WTC11 (cell line): ENCODE results near the gene SPART. TPM values are rescaled to one million over a fixed set of nuclear protein-coding genes. Genes with fewer than 3 reads are reported as not detected.

ENCODE experiments used
- CDX4 ChIP-seq: fragments of 250-450 bp; sonication (Bioruptor Pico); IDR thresholded peaks from 2 replicates; pipeline ENCODE4 v1.9.0; 2021; ENCODE audit warnings: moderate library complexity, mild to moderate bottlenecking, inconsistent platforms, borderline replicate concordance
- CREB1 ChIP-seq: sonication (generic); formaldehyde crosslinking; IDR thresholded peaks from 2 replicates; pipeline ENCODE4 v1.8.0; 2023; ENCODE audit warnings: mild to moderate bottlenecking, missing genetic modification reagents
- CREM ChIP-seq: sonication (generic); formaldehyde crosslinking; IDR thresholded peaks from 2 replicates; pipeline ENCODE4 v1.8.1; 2022; ENCODE audit warnings: mild to moderate bottlenecking, missing genetic modification reagents, moderate library complexity
- FOXK1 ChIP-seq: sonication (generic); formaldehyde crosslinking; IDR thresholded peaks from 2 replicates; pipeline ENCODE4 v1.8.0; 2022; ENCODE audit warnings: mild to moderate bottlenecking, moderate library complexity, missing genetic modification reagents
- GABPB1 ChIP-seq: sonication (generic); formaldehyde crosslinking; IDR thresholded peaks from 2 replicates; pipeline ENCODE4 v1.8.1; 2023; ENCODE audit warnings: mild to moderate bottlenecking, missing genetic modification reagents
- GTF2I ChIP-seq: fragments of 250-450 bp; sonication (Bioruptor Pico); conservative IDR thresholded peaks from 2 replicates; pipeline ENCODE4 v1.4.0; 2021; ENCODE audit warnings: mild to moderate bottlenecking
- HMGA2 ChIP-seq: fragments of 250-450 bp; sonication (Bioruptor Pico); IDR thresholded peaks from 2 replicates; pipeline ENCODE4 v1.4.0; 2021; ENCODE audit warnings: mild to moderate bottlenecking, moderate library complexity
- IRF2 ChIP-seq: sonication (generic); formaldehyde crosslinking; IDR thresholded peaks from 2 replicates; pipeline ENCODE4 v1.8.0; 2022; ENCODE audit warnings: low read depth, missing genetic modification reagents, borderline replicate concordance
- JAZF1 ChIP-seq: fragments of 250-450 bp; sonication (Bioruptor Pico); IDR thresholded peaks from 2 replicates; pipeline ENCODE4 v1.9.0; 2021; ENCODE audit warnings: moderate library complexity, mild to moderate bottlenecking, inconsistent platforms
- JUN ChIP-seq: sonication (generic); formaldehyde crosslinking; IDR thresholded peaks from 2 replicates; pipeline ENCODE4 v1.8.0; 2023; ENCODE audit warnings: mild to moderate bottlenecking, missing genetic modification reagents
- NFYB ChIP-seq: sonication (generic); formaldehyde crosslinking; conservative IDR thresholded peaks from 2 replicates; pipeline ENCODE4 v1.8.0; 2022; ENCODE audit warnings: low read depth, missing genetic modification reagents
- NR1H2 ChIP-seq: sonication (generic); formaldehyde crosslinking; IDR thresholded peaks from 2 replicates; pipeline ENCODE4 v1.9.0; 2021; ENCODE audit warnings: mild to moderate bottlenecking, moderate library complexity, missing genetic modification reagents
- PRDM15 ChIP-seq: sonication (generic); formaldehyde crosslinking; IDR thresholded peaks from 2 replicates; pipeline ENCODE4 v1.8.0; 2022; ENCODE audit warnings: missing genetic modification reagents
- PRRX2 ChIP-seq: fragments of 250-450 bp; sonication (Bioruptor Pico); IDR thresholded peaks from 2 replicates; pipeline ENCODE4 v1.8.0; 2021; ENCODE audit warnings: mild to moderate bottlenecking
- SMAD3 ChIP-seq: sonication (generic); formaldehyde crosslinking; IDR thresholded peaks from 2 replicates; pipeline ENCODE4 v1.8.0; 2022; ENCODE audit warnings: missing genetic modification reagents, mild to moderate bottlenecking, borderline replicate concordance
- TEAD1 ChIP-seq: sonication (generic); formaldehyde crosslinking; IDR thresholded peaks from 2 replicates; pipeline ENCODE4 v1.8.0; 2022; ENCODE audit warnings: mild to moderate bottlenecking, missing genetic modification reagents
- ZBTB21 ChIP-seq: sonication (generic); formaldehyde crosslinking; IDR thresholded peaks from 2 replicates; pipeline ENCODE4 v1.8.1; 2023; ENCODE audit warnings: mild to moderate bottlenecking, missing genetic modification reagents, borderline replicate concordance
- ZNF121 ChIP-seq: sonication (generic); formaldehyde crosslinking; IDR thresholded peaks from 2 replicates; pipeline ENCODE4 v1.8.0; 2023; ENCODE audit warnings: missing genetic modification reagents
- ZNF423 ChIP-seq: fragments of 250-450 bp; sonication (Bioruptor Pico); IDR thresholded peaks from 2 replicates; pipeline ENCODE4 v2.1.2; 2022; ENCODE audit warnings: mild to moderate bottlenecking, moderate library complexity
- ZNF512 ChIP-seq: sonication (generic); formaldehyde crosslinking; IDR thresholded peaks from 2 replicates; pipeline ENCODE4 v1.8.1; 2022; ENCODE audit warnings: missing genetic modification reagents, borderline replicate concordance
- total RNA-seq: library from RNA; stranded (reverse); gene quantifications from 3 replicates; pipeline ENCODE4 v1.2.3, GENCODE V29; 2021
- TF ChIP-seq, protein P1 (sequence below): fragments of 250-450 bp; sonication (Bioruptor Pico); IDR thresholded peaks from 2 replicates; pipeline ENCODE4 v2.1.2; 2022; ENCODE audit warnings: mild to moderate bottlenecking, moderate library complexity
- TF ChIP-seq, protein P2 (sequence below): sonication (generic); formaldehyde crosslinking; IDR thresholded peaks from 2 replicates; pipeline ENCODE4 v1.8.1; 2023; ENCODE audit warnings: mild to moderate bottlenecking, missing genetic modification reagents, moderate library complexity
- TF ChIP-seq, protein P3 (sequence below): fragments of 250-450 bp; sonication (Bioruptor Pico); IDR thresholded peaks from 2 replicates; pipeline ENCODE4 v1.9.0; 2021; ENCODE audit warnings: mild to moderate bottlenecking
- TF ChIP-seq, protein P4 (sequence below): sonication (generic); formaldehyde crosslinking; IDR thresholded peaks from 2 replicates; pipeline ENCODE4 v1.8.0; 2023; ENCODE audit warnings: mild to moderate bottlenecking, missing genetic modification reagents

The SPART gene
- total RNA-seq, 1 experiment from 2014 or later: 95.7 TPM

- TF ChIP-seq ZNF512: no peak
- peak; percentile 96 for TF ChIP-seq ZBTB21 (CRISPR knock-in tag)
- TF ChIP-seq PRRX2 (CRISPR knock-in tag): no peak
- TF ChIP-seq, protein P1, sequence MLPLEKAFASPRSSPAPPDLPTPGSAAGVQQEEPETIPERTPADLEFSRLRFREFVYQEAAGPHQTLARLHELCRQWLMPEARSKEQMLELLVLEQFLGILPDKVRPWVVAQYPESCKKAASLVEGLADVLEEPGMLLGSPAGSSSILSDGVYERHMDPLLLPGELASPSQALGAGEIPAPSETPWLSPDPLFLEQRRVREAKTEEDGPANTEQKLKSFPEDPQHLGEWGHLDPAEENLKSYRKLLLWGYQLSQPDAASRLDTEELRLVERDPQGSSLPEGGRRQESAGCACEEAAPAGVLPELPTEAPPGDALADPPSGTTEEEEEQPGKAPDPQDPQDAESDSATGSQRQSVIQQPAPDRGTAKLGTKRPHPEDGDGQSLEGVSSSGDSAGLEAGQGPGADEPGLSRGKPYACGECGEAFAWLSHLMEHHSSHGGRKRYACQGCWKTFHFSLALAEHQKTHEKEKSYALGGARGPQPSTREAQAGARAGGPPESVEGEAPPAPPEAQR (CRISPR knock-in tag): no peak
- TF ChIP-seq SMAD3 (CRISPR knock-in tag): peak; percentile 16; the same call in 1 of the 2 replicates
- TF ChIP-seq, protein P2, sequence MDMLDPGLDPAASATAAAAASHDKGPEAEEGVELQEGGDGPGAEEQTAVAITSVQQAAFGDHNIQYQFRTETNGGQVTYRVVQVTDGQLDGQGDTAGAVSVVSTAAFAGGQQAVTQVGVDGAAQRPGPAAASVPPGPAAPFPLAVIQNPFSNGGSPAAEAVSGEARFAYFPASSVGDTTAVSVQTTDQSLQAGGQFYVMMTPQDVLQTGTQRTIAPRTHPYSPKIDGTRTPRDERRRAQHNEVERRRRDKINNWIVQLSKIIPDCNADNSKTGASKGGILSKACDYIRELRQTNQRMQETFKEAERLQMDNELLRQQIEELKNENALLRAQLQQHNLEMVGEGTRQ: peak; percentile 71
- TF ChIP-seq CREM (CRISPR knock-in tag): peak; percentile 97
- no peak for TF ChIP-seq CDX4 (CRISPR knock-in tag)
- peak; percentile 91 for TF ChIP-seq TEAD1 (CRISPR knock-in tag)
- no peak for TF ChIP-seq HMGA2 (CRISPR knock-in tag)
- no peak for TF ChIP-seq GABPB1 (CRISPR knock-in tag)
- TF ChIP-seq JAZF1 (CRISPR knock-in tag): no peak
- TF ChIP-seq IRF2 (CRISPR knock-in tag): no peak
- 0 out of 2 replicates have a peak, but pooled peaks have one; percentile 26 for TF ChIP-seq PRDM15 (CRISPR knock-in tag)
- TF ChIP-seq NR1H2 (CRISPR knock-in tag): no peak
- TF ChIP-seq FOXK1 (CRISPR knock-in tag): peak; percentile 70; the same call in 1 of the 2 replicates
- TF ChIP-seq, protein P3, sequence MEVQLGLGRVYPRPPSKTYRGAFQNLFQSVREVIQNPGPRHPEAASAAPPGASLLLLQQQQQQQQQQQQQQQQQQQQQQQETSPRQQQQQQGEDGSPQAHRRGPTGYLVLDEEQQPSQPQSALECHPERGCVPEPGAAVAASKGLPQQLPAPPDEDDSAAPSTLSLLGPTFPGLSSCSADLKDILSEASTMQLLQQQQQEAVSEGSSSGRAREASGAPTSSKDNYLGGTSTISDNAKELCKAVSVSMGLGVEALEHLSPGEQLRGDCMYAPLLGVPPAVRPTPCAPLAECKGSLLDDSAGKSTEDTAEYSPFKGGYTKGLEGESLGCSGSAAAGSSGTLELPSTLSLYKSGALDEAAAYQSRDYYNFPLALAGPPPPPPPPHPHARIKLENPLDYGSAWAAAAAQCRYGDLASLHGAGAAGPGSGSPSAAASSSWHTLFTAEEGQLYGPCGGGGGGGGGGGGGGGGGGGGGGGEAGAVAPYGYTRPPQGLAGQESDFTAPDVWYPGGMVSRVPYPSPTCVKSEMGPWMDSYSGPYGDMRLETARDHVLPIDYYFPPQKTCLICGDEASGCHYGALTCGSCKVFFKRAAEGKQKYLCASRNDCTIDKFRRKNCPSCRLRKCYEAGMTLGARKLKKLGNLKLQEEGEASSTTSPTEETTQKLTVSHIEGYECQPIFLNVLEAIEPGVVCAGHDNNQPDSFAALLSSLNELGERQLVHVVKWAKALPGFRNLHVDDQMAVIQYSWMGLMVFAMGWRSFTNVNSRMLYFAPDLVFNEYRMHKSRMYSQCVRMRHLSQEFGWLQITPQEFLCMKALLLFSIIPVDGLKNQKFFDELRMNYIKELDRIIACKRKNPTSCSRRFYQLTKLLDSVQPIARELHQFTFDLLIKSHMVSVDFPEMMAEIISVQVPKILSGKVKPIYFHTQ (CRISPR knock-in tag): no peak
- TF ChIP-seq GTF2I (CRISPR knock-in tag): no peak
- TF ChIP-seq CREB1: peak; percentile 85
- TF ChIP-seq ZNF121 (CRISPR knock-in tag): no peak
- TF ChIP-seq JUN (CRISPR knock-in tag): peak; percentile 87
- TF ChIP-seq ZNF423 (CRISPR knock-in tag): no peak
- TF ChIP-seq NFYB: no peak
- TF ChIP-seq, protein P4, sequence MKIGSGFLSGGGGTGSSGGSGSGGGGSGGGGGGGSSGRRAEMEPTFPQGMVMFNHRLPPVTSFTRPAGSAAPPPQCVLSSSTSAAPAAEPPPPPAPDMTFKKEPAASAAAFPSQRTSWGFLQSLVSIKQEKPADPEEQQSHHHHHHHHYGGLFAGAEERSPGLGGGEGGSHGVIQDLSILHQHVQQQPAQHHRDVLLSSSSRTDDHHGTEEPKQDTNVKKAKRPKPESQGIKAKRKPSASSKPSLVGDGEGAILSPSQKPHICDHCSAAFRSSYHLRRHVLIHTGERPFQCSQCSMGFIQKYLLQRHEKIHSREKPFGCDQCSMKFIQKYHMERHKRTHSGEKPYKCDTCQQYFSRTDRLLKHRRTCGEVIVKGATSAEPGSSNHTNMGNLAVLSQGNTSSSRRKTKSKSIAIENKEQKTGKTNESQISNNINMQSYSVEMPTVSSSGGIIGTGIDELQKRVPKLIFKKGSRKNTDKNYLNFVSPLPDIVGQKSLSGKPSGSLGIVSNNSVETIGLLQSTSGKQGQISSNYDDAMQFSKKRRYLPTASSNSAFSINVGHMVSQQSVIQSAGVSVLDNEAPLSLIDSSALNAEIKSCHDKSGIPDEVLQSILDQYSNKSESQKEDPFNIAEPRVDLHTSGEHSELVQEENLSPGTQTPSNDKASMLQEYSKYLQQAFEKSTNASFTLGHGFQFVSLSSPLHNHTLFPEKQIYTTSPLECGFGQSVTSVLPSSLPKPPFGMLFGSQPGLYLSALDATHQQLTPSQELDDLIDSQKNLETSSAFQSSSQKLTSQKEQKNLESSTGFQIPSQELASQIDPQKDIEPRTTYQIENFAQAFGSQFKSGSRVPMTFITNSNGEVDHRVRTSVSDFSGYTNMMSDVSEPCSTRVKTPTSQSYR (CRISPR knock-in tag): peak; percentile 91; the same call in 1 of the 2 replicates
Observed at GRCh38 chr13:36297366-36298338, 48.5 kb downstream of the SPART start, which contains the start of gene CCDC169 (continued).
